OCI-LY7 (cell line): ENCODE measurements around the gene OLFM1. TPM values are rescaled to one million over a fixed set of nuclear protein-coding genes. Genes with fewer than 3 reads are reported as not detected.

Experiments
- BruUV-seq: library from RNA; stranded (reverse); fragments of 400-500 nt; replicated peaks from 2 replicates; lab custom pipeline; 2021; lab: Mats Ljungman, UMichigan
- CTCF ChIA-PET: fragments of 300-600 bp; sonication (Branson Sonifier 250); formaldehyde crosslinking; loops from one replicate; lab custom pipeline; 2022; ENCODE audit warnings: antibody characterized with exemption; ENCODE audit not compliant: unreplicated experiment; lab: Charles Lee
- POLR2A ChIA-PET: fragments of 300-600 bp; sonication (Branson Sonifier 250); formaldehyde crosslinking; loops from one replicate; lab custom pipeline; 2022; ENCODE audit warnings: antibody characterized with exemption; lab: Charles Lee
- DNase-seq: peaks from one replicate; pipeline ENCODE4 v3.0.0-alpha.2; 2015; ENCODE audit warnings: low spot score
- H2AFZ ChIP-seq: fragments of 200-600 bp; sonication (generic), shearing (Covaris generic); 2 replicates; pipeline ENCODE4 v1.6.1; 2014; ENCODE audit warnings: mild to moderate bottlenecking, antibody characterized with exemption, low read length, moderate library complexity
- H3K27ac ChIP-seq: fragments of 200-600 bp; sonication (generic); 2 replicates; pipeline ENCODE4 v1.5.1; 2014; ENCODE audit warnings: mixed run types, low read depth, mild to moderate bottlenecking, moderate library complexity, low read length, inconsistent platforms; ENCODE audit not compliant: poor library complexity, severe bottlenecking
- H3K36me3 ChIP-seq: fragments of 200-600 bp; sonication (generic); 2 replicates; pipeline ENCODE4 v1.6.1; 2014; ENCODE audit warnings: mild to moderate bottlenecking, antibody characterized with exemption, low read length, moderate library complexity, mixed read lengths; ENCODE audit not compliant: insufficient read depth
- H3K4me1 ChIP-seq: fragments of 200-600 bp; sonication (generic); 2 replicates; pipeline ENCODE4 v1.5.1; 2014; ENCODE audit warnings: mild to moderate bottlenecking, low read length; ENCODE audit not compliant: insufficient read depth, poor library complexity, severe bottlenecking
- H3K4me2 ChIP-seq: fragments of 200-600 bp; sonication (generic); 2 replicates; pipeline ENCODE4 v1.6.1; 2014; ENCODE audit warnings: mild to moderate bottlenecking, low read length
- H3K4me3 ChIP-seq: fragments of 200-600 bp; sonication (generic); 2 replicates; pipeline ENCODE4 v1.5.1; 2014; ENCODE audit warnings: mild to moderate bottlenecking, low read depth, low read length; ENCODE audit not compliant: poor library complexity, severe bottlenecking
- H3K79me2 ChIP-seq: fragments of 200-600 bp; sonication (generic); 2 replicates; pipeline ENCODE4 v1.6.1; 2016; ENCODE audit warnings: low read depth, mild to moderate bottlenecking, low read length, moderate library complexity, mixed read lengths; ENCODE audit not compliant: insufficient read depth
- H3K9me2 ChIP-seq: fragments of 200-600 bp; sonication (generic); 2 replicates; pipeline ENCODE4 v1.6.1; 2016; ENCODE audit warnings: mild to moderate bottlenecking, low read length, mixed read lengths; ENCODE audit not compliant: insufficient read depth
- H3K9me3 ChIP-seq: fragments of 200-600 bp; sonication (generic); 2 replicates; pipeline ENCODE4 v1.6.1; 2014; ENCODE audit warnings: mild to moderate bottlenecking, mixed run types, low read length, mixed read lengths
- H4K20me1 ChIP-seq: fragments of 200-600 bp; sonication (generic); 2 replicates; pipeline ENCODE4 v1.6.1; 2014; ENCODE audit warnings: mild to moderate bottlenecking, antibody characterized with exemption, low read length, moderate library complexity, mixed read lengths; ENCODE audit not compliant: insufficient read depth
- EZH2phosphoT487 ChIP-seq: fragments of 200-600 bp; sonication (generic); IDR thresholded peaks from 2 replicates; pipeline ENCODE4 v1.6.1; 2018; ENCODE audit warnings: low read depth, borderline replicate concordance, mild to moderate bottlenecking, mixed run types, antibody characterized with exemption, low read length, moderate library complexity, mixed read lengths
- intact Hi-C: fragments of 100-400 bp; cut with micrococcal nuclease; formaldehyde crosslinking; loops from one replicate; pipeline ENCODE4 v1.10.0; 2022; ENCODE audit not compliant: unreplicated experiment
- total RNA-seq, 2 experiments: library from RNA; depleted of rRNA in 1 of 2; stranded (reverse); fragments of >200 nt in 1 of 2; shearing (Covaris generic) in 1 of 2; gene quantifications; 2 replicates each; pipeline ENCODE4 v1.2.3, GENCODE V29; 2014 to 2022
- TF ChIP-seq, protein P1 (sequence below): fragments of 200-600 bp; sonication (generic); conservative IDR thresholded peaks from 2 replicates; pipeline ENCODE4 v1.5.1; 2014; ENCODE audit warnings: mild to moderate bottlenecking, antibody characterized with exemption, low read length, moderate library complexity, mixed read lengths

Gene OLFM1
- total RNA-seq, 2 experiments from 2014 or later: not detected

DNA sequence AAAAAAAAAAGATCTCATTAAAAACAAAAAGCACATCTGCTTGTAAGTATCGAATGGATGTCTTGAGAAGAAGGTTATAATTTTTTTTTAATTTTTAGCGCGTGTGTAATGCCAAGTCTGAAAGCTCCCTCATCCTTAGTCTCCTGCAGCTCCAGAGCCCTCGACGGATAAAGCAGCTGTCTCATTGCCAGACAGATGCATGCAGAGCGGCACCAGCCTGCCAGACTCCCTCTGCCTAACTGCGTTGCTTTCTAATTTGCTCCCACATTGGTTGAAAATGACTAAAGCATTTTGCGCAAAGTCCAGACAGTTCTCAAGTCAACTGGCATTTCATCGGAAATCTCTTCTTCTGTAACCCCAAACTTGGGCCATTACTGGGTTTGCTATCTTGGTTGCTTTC lies 29.4 kb downstream of the OLFM1 start:
- BruUV-seq: no TSS peak
- no peaks in the 10 kb centered on the region for H4K20me1 ChIP-seq
- H3K4me1 ChIP-seq: no peaks in the 10 kb centered on the region
- ChIA-PET CTCF (interaction anchor here (0.6 kb wide), 1 partner anchor 25 kb away, joined by 3 read pairs; no protein-coding TSS in a partner anchor), POLR2A (no interaction called here)
- no peaks in the 10 kb centered on the region for H3K9me2 ChIP-seq
- DNase-seq: no peak
- H3K4me3 ChIP-seq: no peak overlapping the region
- intact Hi-C loops: no loop called here
- TF ChIP-seq, protein P1, sequence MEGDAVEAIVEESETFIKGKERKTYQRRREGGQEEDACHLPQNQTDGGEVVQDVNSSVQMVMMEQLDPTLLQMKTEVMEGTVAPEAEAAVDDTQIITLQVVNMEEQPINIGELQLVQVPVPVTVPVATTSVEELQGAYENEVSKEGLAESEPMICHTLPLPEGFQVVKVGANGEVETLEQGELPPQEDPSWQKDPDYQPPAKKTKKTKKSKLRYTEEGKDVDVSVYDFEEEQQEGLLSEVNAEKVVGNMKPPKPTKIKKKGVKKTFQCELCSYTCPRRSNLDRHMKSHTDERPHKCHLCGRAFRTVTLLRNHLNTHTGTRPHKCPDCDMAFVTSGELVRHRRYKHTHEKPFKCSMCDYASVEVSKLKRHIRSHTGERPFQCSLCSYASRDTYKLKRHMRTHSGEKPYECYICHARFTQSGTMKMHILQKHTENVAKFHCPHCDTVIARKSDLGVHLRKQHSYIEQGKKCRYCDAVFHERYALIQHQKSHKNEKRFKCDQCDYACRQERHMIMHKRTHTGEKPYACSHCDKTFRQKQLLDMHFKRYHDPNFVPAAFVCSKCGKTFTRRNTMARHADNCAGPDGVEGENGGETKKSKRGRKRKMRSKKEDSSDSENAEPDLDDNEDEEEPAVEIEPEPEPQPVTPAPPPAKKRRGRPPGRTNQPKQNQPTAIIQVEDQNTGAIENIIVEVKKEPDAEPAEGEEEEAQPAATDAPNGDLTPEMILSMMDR: no peak
- TF ChIP-seq EZH2phosphoT487: no peak
- H3K4me2 ChIP-seq: no peak overlapping the region
- no peak overlapping the region for H3K27ac ChIP-seq
- no peaks in the 10 kb centered on the region for H3K79me2 ChIP-seq
- no peak overlapping the region for H2AFZ ChIP-seq
- H3K9me3 ChIP-seq: no peaks in the 10 kb centered on the region
- no peaks in the 10 kb centered on the region for H3K36me3 ChIP-seq

DNA sequence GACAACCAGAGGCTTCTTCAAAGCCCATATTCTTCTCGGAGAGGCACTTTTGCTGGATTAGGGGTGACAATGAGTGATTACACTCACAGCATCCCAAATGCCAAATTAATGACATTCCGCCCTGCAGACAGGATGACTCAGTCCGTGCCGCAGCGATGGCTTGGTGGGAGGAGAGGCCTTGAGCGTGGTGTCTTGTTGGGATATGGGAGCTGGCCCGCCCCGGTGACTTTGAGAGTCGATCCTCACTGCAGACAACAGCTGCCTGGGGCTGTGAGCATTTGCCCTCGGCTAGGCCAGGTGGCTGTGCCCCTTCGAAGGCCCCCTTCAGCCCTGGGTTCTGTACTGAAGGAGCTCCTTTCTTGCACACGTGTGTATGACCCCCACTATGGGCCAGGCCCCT lies 29.8 kb downstream of the OLFM1 start:
- BruUV-seq: no TSS peak

DNA sequence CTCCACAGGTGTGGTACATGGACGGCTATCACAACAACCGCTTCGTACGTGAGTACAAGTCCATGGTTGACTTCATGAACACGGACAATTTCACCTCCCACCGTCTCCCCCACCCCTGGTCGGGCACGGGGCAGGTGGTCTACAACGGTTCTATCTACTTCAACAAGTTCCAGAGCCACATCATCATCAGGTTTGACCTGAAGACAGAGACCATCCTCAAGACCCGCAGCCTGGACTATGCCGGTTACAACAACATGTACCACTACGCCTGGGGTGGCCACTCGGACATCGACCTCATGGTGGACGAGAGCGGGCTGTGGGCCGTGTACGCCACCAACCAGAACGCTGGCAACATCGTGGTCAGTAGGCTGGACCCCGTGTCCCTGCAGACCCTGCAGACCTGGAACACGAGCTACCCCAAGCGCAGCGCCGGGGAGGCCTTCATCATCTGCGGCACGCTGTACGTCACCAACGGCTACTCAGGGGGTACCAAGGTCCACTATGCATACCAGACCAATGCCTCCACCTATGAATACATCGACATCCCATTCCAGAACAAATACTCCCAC lies 32.1 kb downstream of the OLFM1 start:
- Histone ChIP-seq H3K4me3 (no peak overlapping the region), H3K9me3 (no peaks in the 10 kb centered on the region), H3K4me2 (no peak overlapping the region), H2AFZ (no peak overlapping the region), H3K27ac (no peak overlapping the region), H3K4me1 (no peaks in the 10 kb centered on the region), H3K9me2 (no peaks in the 10 kb centered on the region), H3K36me3 (no peaks in the 10 kb centered on the region), H3K79me2 (no peaks in the 10 kb centered on the region), H4K20me1 (no peaks in the 10 kb centered on the region)
- CTCF ChIA-PET: no interaction called here
- BruUV-seq: no TSS peak
- TF ChIP-seq, protein P1: no peak
- TF ChIP-seq EZH2phosphoT487: no peak
- POLR2A ChIA-PET: no interaction called here
- no peak for DNase-seq
- intact Hi-C loops: no loop called here

More for the DNA sequence above, 29.8 kb downstream of the OLFM1 start:
- H2AFZ ChIP-seq: no peak overlapping the region
- no peaks in the 10 kb centered on the region for H3K36me3 ChIP-seq
- no peak for DNase-seq
- no peaks in the 10 kb centered on the region for H3K9me2 ChIP-seq
- no peaks in the 10 kb centered on the region for H3K4me1 ChIP-seq
- intact Hi-C loops: no loop called here
- POLR2A ChIA-PET: no interaction called here
- no peaks in the 10 kb centered on the region for H4K20me1 ChIP-seq
- H3K9me3 ChIP-seq: no peaks in the 10 kb centered on the region
- CTCF ChIA-PET: no interaction called here
- no peak overlapping the region for H3K4me3 ChIP-seq
- no peak overlapping the region for H3K4me2 ChIP-seq
- TF ChIP-seq EZH2phosphoT487: no peak
- TF ChIP-seq, protein P1: no peak
- no peaks in the 10 kb centered on the region for H3K79me2 ChIP-seq
- H3K27ac ChIP-seq: no peak overlapping the region
